Measurements from ENCODE around the gene PREB.

PREB gene

DNA sequence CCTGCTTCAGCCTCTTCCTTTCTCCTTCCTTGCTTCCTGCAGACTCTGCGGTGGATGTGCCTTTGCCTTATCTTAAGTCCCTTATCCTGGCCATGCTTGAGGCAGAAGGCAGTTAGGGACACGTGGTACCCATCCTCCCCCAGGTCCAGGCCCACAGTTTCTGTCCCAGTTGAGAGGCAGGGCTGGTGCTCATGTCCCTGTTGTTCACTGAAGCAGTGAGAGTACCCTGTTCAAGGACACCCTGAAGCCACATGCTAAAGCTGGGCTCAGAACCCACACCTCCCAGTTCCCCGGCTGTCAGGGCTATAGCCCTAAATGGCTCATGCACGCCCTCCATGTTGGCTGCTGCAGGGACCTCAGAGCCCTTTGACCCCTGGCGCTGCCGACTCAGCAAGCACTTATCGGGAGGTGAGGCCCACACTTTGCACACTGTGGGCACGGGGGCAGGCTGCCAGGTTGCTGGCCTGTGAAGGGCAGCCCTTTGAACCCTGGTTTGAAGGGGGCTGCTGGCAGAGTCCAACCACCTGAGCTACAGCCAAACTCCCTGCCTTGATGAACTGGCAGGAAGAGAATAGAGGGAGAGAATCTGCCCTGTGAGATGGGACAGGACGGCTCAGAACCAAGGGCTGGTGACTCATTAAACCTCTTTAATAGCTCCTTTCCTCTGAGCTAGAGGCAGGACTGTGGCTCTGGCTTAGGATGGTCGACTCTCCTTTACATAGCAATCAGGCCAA lies 41.6 kb downstream of the PREB start:
- TF ChIP-seq SPI1 (IDR thresholded peaks at IDR 0.05; ENCODE audit: low read depth, low read length) (no peak), POLR2A (IDR thresholded peaks at IDR 0.05; ENCODE audit: low read depth, low read length) (no peak), TAF1 (IDR thresholded peaks at IDR 0.05; ENCODE audit: low read depth, low read length) (no peak), POU2F2 (IDR thresholded peaks at IDR 0.05; ENCODE audit: low read depth, low read length) (no peak), PAX5 (IDR thresholded peaks at IDR 0.05; ENCODE audit: insufficient read depth, low read length, severe bottlenecking) (no peak), POLR2AphosphoS5 (IDR thresholded peaks at IDR 0.05; ENCODE audit: low read depth, low read length) (no peak)
- DNase-seq (ENCODE audit: insufficient read length, low spot score) (no peak), FAIRE-seq (no peak)

DNA sequence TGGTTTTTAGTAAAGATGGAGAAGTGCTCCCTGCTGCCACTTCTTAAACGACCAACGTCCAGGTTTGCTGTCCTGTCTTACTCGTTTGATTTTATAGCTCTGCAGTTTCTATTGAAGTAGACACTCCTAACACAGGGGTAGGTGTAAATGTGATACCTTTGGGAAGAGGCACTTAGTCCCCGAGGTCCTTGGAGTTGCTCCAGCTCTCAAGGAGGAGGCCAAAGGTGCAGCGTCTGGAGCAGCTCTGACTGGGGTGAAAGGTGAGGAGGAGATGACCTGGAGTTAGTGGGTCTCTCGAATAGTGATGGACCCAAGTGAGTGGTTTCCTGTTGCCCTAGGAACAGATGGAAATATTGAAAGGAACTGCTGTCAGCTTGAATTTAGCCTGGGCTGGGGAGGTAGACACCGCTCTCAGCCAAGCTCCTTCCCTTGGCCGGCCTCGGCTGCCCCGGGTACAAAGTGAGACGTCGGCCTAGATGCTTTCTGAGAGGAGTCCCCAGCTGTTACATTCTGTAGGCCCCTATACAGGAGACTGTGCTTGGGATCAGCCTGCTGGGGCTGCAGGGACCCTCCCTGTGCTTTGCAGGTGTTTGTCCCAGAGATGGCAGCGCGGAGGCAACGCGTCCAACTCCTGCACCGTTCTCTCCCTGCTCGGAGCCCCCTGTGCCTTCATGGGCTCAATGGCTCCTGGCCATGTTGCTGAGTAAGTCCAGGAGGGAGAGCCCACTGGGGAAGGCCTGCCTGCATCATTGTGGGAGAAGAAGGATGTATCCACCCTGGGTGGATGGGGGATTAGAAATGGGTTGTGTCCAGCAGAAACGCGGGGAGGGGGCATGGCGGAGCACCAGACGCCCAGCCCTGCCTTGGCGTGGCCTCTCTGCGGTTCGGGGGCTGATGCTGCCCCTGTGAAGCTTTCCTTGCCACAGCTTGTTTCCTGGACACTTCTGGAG lies 42.4 kb downstream of the PREB start:
- FAIRE-seq (no peak), DNase-seq (ENCODE audit: insufficient read length, low spot score) (no peak)
- TF ChIP-seq POLR2A (IDR thresholded peaks at IDR 0.05; ENCODE audit: low read depth, low read length) (no peak), SPI1 (IDR thresholded peaks at IDR 0.05; ENCODE audit: low read depth, low read length) (no peak), TAF1 (IDR thresholded peaks at IDR 0.05; ENCODE audit: low read depth, low read length) (no peak), POU2F2 (IDR thresholded peaks at IDR 0.05; ENCODE audit: low read depth, low read length) (no peak), PAX5 (IDR thresholded peaks at IDR 0.05; ENCODE audit: insufficient read depth, low read length, severe bottlenecking) (no peak)

DNA sequence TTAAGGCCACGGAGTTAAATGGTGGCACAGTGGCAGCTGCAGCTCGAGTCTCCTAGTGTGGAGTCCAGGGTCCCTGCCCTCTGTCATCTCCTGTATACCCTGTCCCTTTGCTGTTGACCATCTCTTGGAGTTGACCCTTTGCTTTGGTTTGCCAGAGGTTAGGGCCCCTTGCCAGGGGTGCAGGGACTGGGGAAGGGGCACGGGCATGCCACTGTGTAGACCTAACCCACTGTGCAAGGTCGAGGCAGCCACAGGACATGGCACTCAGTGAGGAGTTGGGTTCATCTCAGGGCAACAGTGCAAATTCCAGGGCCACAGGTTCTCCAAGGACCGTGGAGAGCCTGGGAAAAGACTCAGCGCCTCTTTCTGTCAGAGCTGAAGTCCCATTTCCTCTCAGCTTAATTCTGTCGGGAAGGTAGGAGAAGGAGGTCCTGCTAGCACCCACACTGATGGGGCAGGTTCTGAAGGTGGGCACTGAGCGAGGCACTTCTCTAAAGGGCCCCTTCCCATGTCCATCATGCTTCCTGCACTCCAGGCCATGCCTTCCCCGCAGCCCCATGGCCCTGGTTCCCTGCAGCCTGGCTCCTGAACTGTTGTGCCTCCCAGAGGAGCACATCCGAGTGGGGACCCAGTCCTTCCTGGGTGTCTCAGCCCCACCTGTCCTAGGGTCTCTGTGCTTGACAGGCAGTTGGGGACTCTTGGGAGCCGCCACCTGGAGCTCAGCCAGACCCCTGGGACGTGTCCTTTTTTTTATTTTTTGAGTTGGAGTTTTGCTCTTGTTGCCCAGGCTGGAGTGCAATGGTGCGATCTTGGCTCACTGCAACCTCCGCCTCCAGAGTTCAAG lies 45.1 kb downstream of the PREB start:
- DNase-seq (ENCODE audit: insufficient read length, low spot score) (no peak), FAIRE-seq (no peak)
- no peak for TF ChIP-seq PAX5 (IDR thresholded peaks at IDR 0.05; ENCODE audit: insufficient read depth, low read length, severe bottlenecking)
- no peak for TF ChIP-seq POU2F2 (IDR thresholded peaks at IDR 0.05; ENCODE audit: low read depth, low read length)
- TF ChIP-seq TAF1 (IDR thresholded peaks at IDR 0.05; ENCODE audit: low read depth, low read length) = no peak
- TF ChIP-seq POLR2AphosphoS5 (IDR thresholded peaks at IDR 0.05; ENCODE audit: low read depth, low read length) = no peak
- no peak for TF ChIP-seq POLR2A (IDR thresholded peaks at IDR 0.05; ENCODE audit: low read depth, low read length)
- no peak for TF ChIP-seq SPI1 (IDR thresholded peaks at IDR 0.05; ENCODE audit: low read depth, low read length)

DNA sequence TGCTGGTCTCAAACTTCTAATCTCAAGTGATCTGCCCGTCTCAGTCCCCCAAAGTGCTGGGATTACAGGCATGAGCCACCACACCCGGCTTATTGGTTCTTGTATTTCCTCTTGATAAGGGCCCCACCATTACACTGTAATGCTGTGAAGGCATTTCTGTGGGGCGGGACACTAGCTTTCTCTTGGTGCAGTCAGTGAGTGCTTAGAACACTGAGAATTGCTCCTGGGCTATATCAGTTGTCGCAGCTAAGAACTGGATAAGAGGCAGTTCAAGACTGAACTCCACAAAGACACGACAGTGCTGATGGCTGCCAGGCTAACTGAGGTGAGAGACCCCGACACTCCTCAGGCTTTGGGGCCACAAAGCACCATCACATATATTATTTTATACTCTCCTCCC lies 45.8 kb downstream of the PREB start:
- FAIRE-seq (no peak), DNase-seq (ENCODE audit: insufficient read length, low spot score) (no peak)
- TF ChIP-seq POLR2A (IDR thresholded peaks at IDR 0.05; ENCODE audit: low read depth, low read length) (no peak), SPI1 (IDR thresholded peaks at IDR 0.05; ENCODE audit: low read depth, low read length) (no peak), POU2F2 (IDR thresholded peaks at IDR 0.05; ENCODE audit: low read depth, low read length) (no peak), POLR2AphosphoS5 (IDR thresholded peaks at IDR 0.05; ENCODE audit: low read depth, low read length) (no peak), TAF1 (IDR thresholded peaks at IDR 0.05; ENCODE audit: low read depth, low read length) (no peak), PAX5 (IDR thresholded peaks at IDR 0.05; ENCODE audit: insufficient read depth, low read length, severe bottlenecking) (no peak)

DNA sequence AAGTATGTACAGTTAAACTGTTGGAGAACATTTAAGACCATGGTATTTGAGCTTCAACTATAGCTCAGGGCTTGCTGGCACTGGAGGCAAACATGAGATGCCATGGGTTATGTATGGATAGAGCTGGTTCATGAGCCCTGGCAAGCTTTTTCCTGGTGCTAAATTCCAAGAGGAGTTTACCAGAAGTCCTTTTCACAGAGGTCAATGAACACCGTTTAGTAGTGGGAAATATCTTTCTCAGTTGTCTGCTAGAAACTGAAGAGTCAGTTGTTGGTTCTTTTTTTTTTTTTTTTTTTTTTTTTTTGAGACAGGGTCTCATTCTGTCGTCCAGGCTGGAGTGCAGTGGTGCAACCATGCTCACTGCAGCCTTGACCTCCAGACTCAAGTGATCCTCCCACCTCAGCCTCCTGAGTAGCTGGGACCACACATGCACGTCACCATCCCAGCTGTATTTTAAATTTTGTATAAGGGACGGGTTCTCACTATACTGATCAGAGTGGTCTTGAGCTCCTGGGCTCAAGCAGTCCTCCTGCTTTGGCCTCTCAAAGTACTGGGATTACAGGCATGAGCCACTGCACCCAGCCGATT lies 46.5 kb downstream of the PREB start:
- TF ChIP-seq TAF1 (IDR thresholded peaks at IDR 0.05; ENCODE audit: low read depth, low read length) (no peak), POLR2A (IDR thresholded peaks at IDR 0.05; ENCODE audit: low read depth, low read length) (no peak), POU2F2 (IDR thresholded peaks at IDR 0.05; ENCODE audit: low read depth, low read length) (no peak), SPI1 (IDR thresholded peaks at IDR 0.05; ENCODE audit: low read depth, low read length) (no peak), POLR2AphosphoS5 (IDR thresholded peaks at IDR 0.05; ENCODE audit: low read depth, low read length) (no peak), PAX5 (IDR thresholded peaks at IDR 0.05; ENCODE audit: insufficient read depth, low read length, severe bottlenecking) (no peak)
- FAIRE-seq = no peak
- DNase-seq (ENCODE audit: insufficient read length, low spot score) = no peak

DNA sequence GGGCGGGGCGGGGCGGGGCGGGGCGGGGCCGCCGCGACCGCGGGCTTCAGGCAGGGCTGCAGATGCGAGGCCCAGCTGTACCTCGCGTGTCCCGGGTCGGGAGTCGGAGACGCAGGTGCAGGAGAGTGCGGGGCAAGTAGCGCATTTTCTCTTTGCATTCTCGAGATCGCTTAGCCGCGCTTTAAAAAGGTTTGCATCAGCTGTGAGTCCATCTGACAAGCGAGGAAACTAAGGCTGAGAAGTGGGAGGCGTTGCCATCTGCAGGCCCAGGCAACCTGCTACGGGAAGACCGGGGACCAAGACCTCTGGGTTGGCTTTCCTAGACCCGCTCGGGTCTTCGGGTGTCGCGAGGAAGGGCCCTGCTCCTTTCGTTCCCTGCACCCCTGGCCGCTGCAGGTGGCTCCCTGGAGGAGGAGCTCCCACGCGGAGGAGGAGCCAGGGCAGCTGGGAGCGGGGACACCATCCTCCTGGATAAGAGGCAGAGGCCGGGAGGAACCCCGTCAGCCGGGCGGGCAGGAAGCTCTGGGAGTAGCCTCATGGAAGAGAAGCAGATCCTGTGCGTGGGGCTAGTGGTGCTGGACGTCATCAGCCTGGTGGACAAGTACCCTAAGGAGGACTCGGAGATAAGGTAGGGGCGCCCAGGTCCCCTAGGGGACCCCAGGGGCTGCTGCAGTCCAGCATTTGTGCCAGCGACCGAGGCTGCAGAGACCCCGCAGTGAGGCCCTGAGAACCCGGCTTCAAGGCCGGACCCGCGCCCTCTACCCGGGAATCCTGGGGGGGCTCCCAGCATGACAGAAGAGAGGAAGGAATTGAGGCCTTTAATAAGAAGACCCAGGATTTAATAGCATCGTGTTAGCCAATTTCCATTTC lies 47.5 kb downstream of the PREB start, which contains the start of gene KHK:
TSS of gene KHK (plus strand) at position 49 of the 870 bp plus-strand sequence. CDS start at position 537, 488 bp downstream.
- FAIRE-seq = no peak
- no peak for TF ChIP-seq POLR2A (IDR thresholded peaks at IDR 0.05; ENCODE audit: low read depth, low read length)
- DNase-seq (ENCODE audit: insufficient read length, low spot score) = peak; percentile 51

DNA sequence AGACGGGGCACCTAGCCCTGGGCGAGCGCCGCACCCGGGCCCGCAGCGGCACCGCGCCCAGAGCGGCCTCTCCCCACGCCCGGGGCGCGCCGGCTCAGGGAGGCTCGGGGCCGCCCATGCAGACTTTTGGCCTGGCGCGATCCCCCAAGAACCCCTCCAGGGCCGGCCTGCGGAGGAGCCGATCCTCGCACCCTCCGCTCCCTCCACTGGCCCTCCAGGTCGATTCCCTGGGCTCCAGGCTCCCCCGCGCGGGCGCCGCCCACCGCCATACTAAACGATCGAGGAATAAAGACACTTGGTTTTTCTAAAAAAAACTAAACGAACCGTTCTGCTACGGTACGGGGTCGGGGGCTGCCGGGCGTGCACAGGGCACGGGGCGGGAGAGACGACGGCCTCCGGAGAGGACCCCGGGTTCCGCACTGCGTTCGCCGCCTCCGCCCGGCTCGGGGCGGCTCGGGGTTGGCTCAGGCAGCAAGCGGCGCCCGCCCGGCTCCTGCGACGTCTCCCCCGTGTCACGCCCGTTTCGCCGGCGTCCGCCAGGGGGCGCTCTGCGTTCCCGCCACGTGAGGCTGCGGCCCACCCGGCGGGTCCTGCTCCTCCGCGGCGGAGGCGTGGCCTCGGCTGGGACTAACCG lies 48.2 kb downstream of the PREB start:
- DNase-seq (ENCODE audit: insufficient read length, low spot score) (peak; percentile 99), FAIRE-seq (peak; percentile 89)
- TF ChIP-seq POLR2AphosphoS5 (IDR thresholded peaks at IDR 0.05; ENCODE audit: low read depth, low read length) (no peak), POLR2A (IDR thresholded peaks at IDR 0.05; ENCODE audit: low read depth, low read length) (0 out of 2 replicates have a peak, but pooled peaks have one; percentile 32)

DNA sequence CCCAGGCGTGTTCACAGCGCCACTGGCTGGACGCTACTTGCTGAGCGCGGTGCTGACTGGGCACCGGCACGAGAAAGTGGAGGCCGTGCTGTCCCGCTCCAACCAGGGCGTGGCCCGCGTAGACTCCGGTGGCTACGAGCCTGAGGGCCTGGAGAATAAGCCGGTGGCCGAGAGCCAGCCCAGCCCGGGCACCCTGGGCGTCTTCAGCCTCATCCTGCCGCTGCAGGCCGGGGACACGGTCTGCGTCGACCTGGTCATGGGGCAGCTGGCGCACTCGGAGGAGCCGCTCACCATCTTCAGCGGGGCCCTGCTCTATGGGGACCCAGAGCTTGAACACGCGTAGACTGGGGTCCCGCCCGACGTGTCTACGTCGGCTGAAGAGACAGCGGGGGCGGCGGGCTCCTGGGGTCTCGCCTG lies 48.8 kb downstream of the PREB start:
- FAIRE-seq = peak; percentile 85

More for the DNA sequence above, 48.8 kb downstream of the PREB start:
- DNase-seq (ENCODE audit: insufficient read length, low spot score) = no peak
- TF ChIP-seq POLR2A (IDR thresholded peaks at IDR 0.05; ENCODE audit: low read depth, low read length) (no peak), PAX5 (IDR thresholded peaks at IDR 0.05; ENCODE audit: insufficient read depth, low read length, severe bottlenecking) (no peak), SPI1 (IDR thresholded peaks at IDR 0.05; ENCODE audit: low read depth, low read length) (no peak), POU2F2 (IDR thresholded peaks at IDR 0.05; ENCODE audit: low read depth, low read length) (no peak), TAF1 (IDR thresholded peaks at IDR 0.05; ENCODE audit: low read depth, low read length) (no peak), POLR2AphosphoS5 (IDR thresholded peaks at IDR 0.05; ENCODE audit: low read depth, low read length) (no peak)

Measured in GM12891 (cell line).